ENCODE results near the gene PAX8.

DNA sequence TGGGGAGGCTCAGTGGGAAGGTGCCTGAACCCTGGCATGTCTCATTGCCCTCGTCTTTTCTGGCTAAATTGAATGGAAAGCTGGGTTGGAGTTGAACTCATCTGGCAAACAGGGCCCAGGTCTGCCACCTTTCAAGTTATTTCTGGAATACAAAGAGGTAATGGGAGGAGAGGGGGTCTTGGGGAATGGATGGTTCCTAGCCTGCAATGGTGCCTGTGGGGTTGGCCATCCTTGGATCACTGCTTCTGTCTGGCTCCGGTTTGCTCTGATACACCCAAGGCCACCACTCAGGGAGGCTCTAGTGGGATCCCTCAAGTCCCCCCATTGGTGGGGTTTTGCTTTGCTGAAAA lies 59.7 kb downstream of the PAX8 start:
- TF ChIP-seq, protein P1, sequence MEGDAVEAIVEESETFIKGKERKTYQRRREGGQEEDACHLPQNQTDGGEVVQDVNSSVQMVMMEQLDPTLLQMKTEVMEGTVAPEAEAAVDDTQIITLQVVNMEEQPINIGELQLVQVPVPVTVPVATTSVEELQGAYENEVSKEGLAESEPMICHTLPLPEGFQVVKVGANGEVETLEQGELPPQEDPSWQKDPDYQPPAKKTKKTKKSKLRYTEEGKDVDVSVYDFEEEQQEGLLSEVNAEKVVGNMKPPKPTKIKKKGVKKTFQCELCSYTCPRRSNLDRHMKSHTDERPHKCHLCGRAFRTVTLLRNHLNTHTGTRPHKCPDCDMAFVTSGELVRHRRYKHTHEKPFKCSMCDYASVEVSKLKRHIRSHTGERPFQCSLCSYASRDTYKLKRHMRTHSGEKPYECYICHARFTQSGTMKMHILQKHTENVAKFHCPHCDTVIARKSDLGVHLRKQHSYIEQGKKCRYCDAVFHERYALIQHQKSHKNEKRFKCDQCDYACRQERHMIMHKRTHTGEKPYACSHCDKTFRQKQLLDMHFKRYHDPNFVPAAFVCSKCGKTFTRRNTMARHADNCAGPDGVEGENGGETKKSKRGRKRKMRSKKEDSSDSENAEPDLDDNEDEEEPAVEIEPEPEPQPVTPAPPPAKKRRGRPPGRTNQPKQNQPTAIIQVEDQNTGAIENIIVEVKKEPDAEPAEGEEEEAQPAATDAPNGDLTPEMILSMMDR (IDR thresholded peaks at IDR 0.05; ENCODE audit: insufficient read depth, low read length, poor library complexity, severe bottlenecking): no peak
- TF ChIP-seq EZH2phosphoT487 (conservative IDR thresholded peaks at IDR 0.05; ENCODE audit: low read length): no peak
